PC-3 (cell line): ENCODE measurements around the gene MYH6.

ENCODE experiments used
- CTCF ChIP-seq: fragments of 300-600 bp; sonication (generic); conservative IDR thresholded peaks from 2 replicates; pipeline ENCODE4 v1.5.1; 2017; ENCODE audit warnings: antibody characterized with exemption, low read depth, mild to moderate bottlenecking, low read length
- EZH2 ChIP-seq: fragments of 300-600 bp; sonication (generic); IDR thresholded peaks from one replicate; pipeline ENCODE4 v1.6.1; 2017; ENCODE audit warnings: antibody characterized with exemption, mild to moderate bottlenecking, low read length; ENCODE audit not compliant: unreplicated experiment

GRCh38 chr14:23377198-23377550 lies 30.9 kb downstream of the MYH6 start:
- TF ChIP-seq CTCF (no peak), EZH2 (no peak)
